ENCODE data around the gene VRK2. TPM values are rescaled to one million over a fixed set of nuclear protein-coding genes. Genes with fewer than 3 reads are reported as not detected.

Gene VRK2
- total RNA-seq, 1 experiment from 2014 or later: 52.7 TPM

DNA sequence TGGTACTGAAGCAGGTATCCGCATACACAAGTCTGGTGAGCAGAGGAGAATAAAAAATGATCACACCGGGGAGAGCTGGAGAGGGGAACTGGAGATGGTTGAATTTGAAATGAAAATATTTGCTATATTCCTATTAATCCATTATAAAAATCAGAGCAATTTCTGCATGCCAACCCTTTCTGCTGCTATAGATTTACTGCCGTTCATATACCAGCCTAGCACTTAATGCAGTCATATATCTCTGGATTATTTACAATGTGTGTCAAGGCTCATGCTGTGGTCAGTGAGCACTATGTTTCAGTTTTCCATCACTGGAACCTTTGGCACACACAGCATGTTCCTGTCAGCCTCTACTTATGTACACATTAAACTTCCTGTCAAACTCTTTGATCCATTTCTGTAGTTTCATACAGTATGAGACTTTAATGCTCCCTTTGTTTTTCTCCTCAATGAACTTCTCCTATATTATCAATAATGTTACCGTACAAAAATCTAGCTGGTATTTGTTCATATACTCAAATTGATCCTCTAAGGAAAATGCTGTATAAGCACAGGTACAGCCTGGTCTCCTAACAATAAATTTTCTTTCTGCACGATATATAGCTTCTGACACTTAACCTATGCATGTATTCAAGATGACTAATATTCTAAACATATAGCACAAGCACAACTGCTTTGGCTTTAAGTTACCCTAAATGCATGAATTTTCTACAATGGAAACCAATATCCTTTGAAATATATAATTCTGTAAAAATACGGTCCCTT, 157.8 kb downstream of the VRK2 start:
- no TSS peak for BruUV-seq (replicated peaks)
- ChIA-PET POLR2A (interaction anchor here (0.7 kb wide), 1 partner anchor 78 kb away, joined by 3 read pairs; no protein-coding TSS in a partner anchor), CTCF (interaction anchor here (0.7 kb wide), 1 partner anchor 54 kb away, joined by 3 read pairs; no protein-coding TSS in a partner anchor)
- Mint-ChIP-seq H3K36me3 (ENCODE audit: insufficient read depth, unreplicated experiment) (peaks cover 6% of the 10 kb centered on the region), H3K27me3 (ENCODE audit: insufficient read depth, unreplicated experiment) (no peaks in the 10 kb centered on the region), H3K4me3 (ENCODE audit: unreplicated experiment) (no peak overlapping the region), H3K9me3 (ENCODE audit: unreplicated experiment) (no peaks in the 10 kb centered on the region), H3K27ac (ENCODE audit: low read depth, unreplicated experiment) (no peak overlapping the region), H3K4me1 (ENCODE audit: insufficient read depth, unreplicated experiment) (peaks cover 8% of the 10 kb centered on the region)
- no peak for DNase-seq (ENCODE audit: unreplicated experiment)
- intact Hi-C loops (cut with micrococcal nuclease): loop anchor here (10.0 kb wide), 1 partner anchor 240 kb away; no protein-coding TSS in a partner anchor
- TF ChIP-seq, protein P1, sequence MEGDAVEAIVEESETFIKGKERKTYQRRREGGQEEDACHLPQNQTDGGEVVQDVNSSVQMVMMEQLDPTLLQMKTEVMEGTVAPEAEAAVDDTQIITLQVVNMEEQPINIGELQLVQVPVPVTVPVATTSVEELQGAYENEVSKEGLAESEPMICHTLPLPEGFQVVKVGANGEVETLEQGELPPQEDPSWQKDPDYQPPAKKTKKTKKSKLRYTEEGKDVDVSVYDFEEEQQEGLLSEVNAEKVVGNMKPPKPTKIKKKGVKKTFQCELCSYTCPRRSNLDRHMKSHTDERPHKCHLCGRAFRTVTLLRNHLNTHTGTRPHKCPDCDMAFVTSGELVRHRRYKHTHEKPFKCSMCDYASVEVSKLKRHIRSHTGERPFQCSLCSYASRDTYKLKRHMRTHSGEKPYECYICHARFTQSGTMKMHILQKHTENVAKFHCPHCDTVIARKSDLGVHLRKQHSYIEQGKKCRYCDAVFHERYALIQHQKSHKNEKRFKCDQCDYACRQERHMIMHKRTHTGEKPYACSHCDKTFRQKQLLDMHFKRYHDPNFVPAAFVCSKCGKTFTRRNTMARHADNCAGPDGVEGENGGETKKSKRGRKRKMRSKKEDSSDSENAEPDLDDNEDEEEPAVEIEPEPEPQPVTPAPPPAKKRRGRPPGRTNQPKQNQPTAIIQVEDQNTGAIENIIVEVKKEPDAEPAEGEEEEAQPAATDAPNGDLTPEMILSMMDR (IDR thresholded peaks at IDR 0.05; ENCODE audit: unreplicated experiment): no peak

DNA sequence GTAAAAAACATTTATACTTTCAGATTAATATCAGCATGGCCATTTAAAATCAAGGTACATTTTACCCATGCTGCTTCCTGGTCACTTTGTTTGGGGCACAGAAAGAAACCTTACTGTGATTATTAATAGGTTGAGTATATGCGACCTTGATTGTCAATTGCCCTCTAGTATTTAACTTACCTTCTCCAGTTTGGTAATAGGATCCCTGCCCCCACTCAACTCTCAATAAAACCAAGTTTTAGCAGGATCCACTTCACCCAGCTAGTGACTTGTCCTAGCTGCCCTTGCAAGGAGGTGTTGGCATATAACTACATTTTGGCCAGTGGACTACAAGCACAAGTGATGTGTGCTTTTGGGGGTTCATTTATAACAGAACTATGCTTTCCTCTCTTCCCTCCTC, 160.2 kb downstream of the VRK2 start:
- no peak overlapping the region for H3K27ac Mint-ChIP-seq (ENCODE audit: low read depth, unreplicated experiment)
- POLR2A ChIA-PET: no interaction called here
- peaks cover 3% of the 10 kb centered on the region for H3K9me3 Mint-ChIP-seq (ENCODE audit: unreplicated experiment)
- intact Hi-C loops (cut with micrococcal nuclease): loop anchor here (10.0 kb wide), 1 partner anchor 238 kb away; no protein-coding TSS in a partner anchor
- TF ChIP-seq, protein P1 (IDR thresholded peaks at IDR 0.05; ENCODE audit: unreplicated experiment): no peak
- DNase-seq (ENCODE audit: unreplicated experiment): no peak
- peaks cover 8% of the 10 kb centered on the region for H3K4me1 Mint-ChIP-seq (ENCODE audit: insufficient read depth, unreplicated experiment)
- no peaks in the 10 kb centered on the region for H3K27me3 Mint-ChIP-seq (ENCODE audit: insufficient read depth, unreplicated experiment)
- CTCF ChIA-PET: interaction anchor here (0.6 to 0.7 kb wide), 2 partner anchors 222 to 455 kb away, joined by 3 read pairs; no protein-coding TSS in a partner anchor
- no TSS peak for BruUV-seq (replicated peaks)
- peaks cover 20% of the 10 kb centered on the region for H3K36me3 Mint-ChIP-seq (ENCODE audit: insufficient read depth, unreplicated experiment)
- H3K4me3 Mint-ChIP-seq (ENCODE audit: unreplicated experiment): no peak overlapping the region

DNA sequence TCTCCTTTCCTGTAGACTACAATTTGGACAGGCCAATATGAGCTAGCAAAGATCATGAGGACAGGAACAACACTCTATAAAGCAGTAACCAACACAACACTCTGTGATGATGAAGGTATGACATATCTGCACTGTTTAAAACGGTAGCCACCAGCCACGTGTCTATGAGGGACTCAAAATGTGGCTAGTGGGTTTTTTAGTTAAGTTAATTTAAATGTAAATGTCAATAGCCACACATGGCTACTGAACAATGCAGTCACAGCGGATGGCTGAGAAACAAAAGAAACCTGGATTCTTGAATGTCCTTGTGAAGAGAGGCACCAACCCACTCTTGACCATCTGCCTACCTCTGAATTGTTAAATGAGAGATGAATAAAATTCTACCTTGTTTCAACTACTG, 160.6 kb downstream of the VRK2 start:
- Mint-ChIP-seq H3K36me3 (ENCODE audit: insufficient read depth, unreplicated experiment) (peaks cover 24% of the 10 kb centered on the region), H3K4me3 (ENCODE audit: unreplicated experiment) (no peak overlapping the region), H3K4me1 (ENCODE audit: insufficient read depth, unreplicated experiment) (peaks cover 8% of the 10 kb centered on the region), H3K27me3 (ENCODE audit: insufficient read depth, unreplicated experiment) (no peaks in the 10 kb centered on the region), H3K27ac (ENCODE audit: low read depth, unreplicated experiment) (no peak overlapping the region), H3K9me3 (ENCODE audit: unreplicated experiment) (peaks cover 7% of the 10 kb centered on the region)
- no TSS peak for BruUV-seq (replicated peaks)
- intact Hi-C loops (cut with micrococcal nuclease): loop anchor here (10.0 kb wide), 1 partner anchor 238 kb away; no protein-coding TSS in a partner anchor
- ChIA-PET CTCF (interaction anchor here (1.2 kb wide), 1 partner anchor 301 kb away, joined by 3 read pairs; no protein-coding TSS in a partner anchor), POLR2A (no interaction called here)
- no peak for DNase-seq (ENCODE audit: unreplicated experiment)
- TF ChIP-seq, protein P1 (IDR thresholded peaks at IDR 0.05; ENCODE audit: unreplicated experiment): no peak

Other genes starting within 250 kb of the VRK2 start
- 10.8 and 14.5 TPM in 2 replicates for gene FANCL, start 194.5 kb downstream of the VRK2 start, total RNA-seq (2022)